Fibroblast of lung (primary cell): ENCODE measurements around the gene NRM.

Source experiments
- CTCF ChIP-seq, 2 donors: IDR thresholded peaks in 1 of 2; conservative IDR thresholded peaks in 1 of 2; 1 replicate in 1 of 2; 2 replicates in 1 of 2; pipeline ENCODE4 v1.5.1; 2011 to 2012; ENCODE audit warnings: low read length in 2 of 2, control low read depth in 1 of 2, inconsistent platforms in 1 of 2, low read depth in 1 of 2, mild to moderate bottlenecking in 1 of 2
- EZH2 ChIP-seq: IDR thresholded peaks from 2 replicates; pipeline ENCODE4 v1.5.1; 2012; ENCODE audit warnings: low read length, control low read depth, mild to moderate bottlenecking; ENCODE audit errors: missing control alignments

DNA sequence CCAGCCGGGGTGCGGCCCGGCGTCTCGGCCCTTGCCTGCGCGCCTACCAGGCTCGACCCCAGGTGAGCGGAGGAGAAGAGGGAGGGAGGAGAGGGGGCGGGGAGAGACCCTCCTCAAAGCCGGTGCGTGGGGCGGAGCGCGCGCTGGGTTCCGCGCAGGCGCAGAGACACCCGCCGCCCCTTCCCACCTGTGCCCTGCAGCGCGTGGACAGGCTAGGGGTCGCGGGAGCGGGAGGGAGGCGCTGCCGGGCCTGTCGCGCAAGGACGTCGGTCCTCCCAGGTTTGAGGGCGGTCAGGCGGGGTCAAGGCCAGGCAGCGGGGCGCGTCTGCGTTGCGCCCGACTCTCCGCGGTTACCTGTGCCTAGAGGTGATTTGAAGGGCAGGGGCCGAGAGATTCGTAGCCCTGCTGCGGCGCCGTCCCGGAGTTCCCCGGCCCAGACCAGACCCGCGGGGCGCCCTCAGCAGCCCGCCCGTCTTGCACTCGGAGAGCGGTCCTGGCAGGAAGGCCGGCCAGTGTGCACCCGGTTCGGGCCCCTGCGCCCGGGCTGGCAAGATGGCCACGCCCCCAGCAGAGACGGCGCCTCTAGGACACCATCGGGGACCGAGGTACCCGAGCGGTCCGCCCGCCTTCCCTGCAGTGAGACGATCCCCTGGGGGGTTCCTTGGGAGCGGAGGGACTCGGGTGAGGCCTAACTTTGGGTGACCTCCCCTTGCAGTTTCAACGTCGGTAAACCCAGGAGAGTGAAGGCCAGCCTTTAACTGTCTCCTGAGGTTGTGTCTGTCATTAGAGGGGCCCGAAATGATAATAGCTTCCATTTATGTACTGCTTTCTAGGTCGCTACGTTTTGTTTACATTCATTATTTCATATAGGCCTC lies 43.3 kb downstream of the NRM start:
- TF ChIP-seq CTCF (conservative IDR thresholded peaks at IDR 0.05 in 1 of 2, IDR thresholded peaks at IDR 0.05 in 1 of 2; ENCODE audit: low read depth in 1 of 2, low read length in 2 of 2) (no peak), EZH2 (no peak)
